Measurements from ENCODE around the gene HDAC8.

HDAC8 gene

DNA sequence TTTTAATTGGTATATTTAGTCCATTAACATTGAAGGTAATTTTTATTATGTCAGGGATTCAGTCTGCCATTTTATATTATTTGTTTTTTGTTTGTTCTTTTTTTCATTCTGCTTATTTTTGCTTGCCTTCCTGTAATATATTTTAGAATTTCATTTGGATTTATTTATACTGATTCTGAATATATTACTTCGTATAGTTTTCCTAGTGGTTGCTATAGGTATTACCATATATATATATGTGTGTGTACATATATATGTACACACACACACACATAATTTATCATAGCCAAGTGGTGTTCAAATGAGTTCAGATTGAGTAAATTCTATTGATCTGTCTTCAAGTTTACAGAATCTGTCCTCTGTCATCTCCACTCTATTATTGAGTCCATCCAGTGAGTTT lies 278.1 kb downstream of the HDAC8 start:
- peaks cover 9% of the 10 kb centered on the region for H3K27me3 Mint-ChIP-seq (ENCODE audit: low read depth, poor library complexity)
- DNase-seq: no peak
- H3K27ac Mint-ChIP-seq: no peak overlapping the region
- H3K36me3 Mint-ChIP-seq (ENCODE audit: low read depth): peaks cover 12% of the 10 kb centered on the region
- H3K9me3 Mint-ChIP-seq: peaks cover 77% of the 10 kb centered on the region
- H3K4me1 Mint-ChIP-seq: peaks cover 19% of the 10 kb centered on the region
- H3K4me3 Mint-ChIP-seq: no peak overlapping the region
- TF ChIP-seq, protein P1, sequence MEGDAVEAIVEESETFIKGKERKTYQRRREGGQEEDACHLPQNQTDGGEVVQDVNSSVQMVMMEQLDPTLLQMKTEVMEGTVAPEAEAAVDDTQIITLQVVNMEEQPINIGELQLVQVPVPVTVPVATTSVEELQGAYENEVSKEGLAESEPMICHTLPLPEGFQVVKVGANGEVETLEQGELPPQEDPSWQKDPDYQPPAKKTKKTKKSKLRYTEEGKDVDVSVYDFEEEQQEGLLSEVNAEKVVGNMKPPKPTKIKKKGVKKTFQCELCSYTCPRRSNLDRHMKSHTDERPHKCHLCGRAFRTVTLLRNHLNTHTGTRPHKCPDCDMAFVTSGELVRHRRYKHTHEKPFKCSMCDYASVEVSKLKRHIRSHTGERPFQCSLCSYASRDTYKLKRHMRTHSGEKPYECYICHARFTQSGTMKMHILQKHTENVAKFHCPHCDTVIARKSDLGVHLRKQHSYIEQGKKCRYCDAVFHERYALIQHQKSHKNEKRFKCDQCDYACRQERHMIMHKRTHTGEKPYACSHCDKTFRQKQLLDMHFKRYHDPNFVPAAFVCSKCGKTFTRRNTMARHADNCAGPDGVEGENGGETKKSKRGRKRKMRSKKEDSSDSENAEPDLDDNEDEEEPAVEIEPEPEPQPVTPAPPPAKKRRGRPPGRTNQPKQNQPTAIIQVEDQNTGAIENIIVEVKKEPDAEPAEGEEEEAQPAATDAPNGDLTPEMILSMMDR (IDR thresholded peaks at IDR 0.05): peak; percentile 27

DNA sequence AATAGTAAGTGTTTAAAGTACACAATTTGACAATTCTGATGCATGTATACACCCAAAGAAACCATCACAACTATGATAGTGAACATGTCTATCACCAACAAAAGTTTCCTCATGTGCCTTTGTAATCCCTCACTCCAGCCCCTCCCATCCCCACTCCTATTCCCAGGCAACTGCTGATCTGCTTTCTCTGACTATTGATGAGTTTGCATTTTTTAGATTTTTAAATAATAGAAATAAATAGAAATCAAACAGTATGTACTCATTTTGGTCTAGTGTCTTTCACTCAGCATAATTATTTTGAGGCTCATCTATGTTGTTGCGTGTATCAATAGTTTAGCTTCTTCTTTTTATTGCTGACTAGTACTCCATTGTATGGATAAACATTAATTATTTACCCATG lies 290.3 kb downstream of the HDAC8 start:
- Mint-ChIP-seq H3K27ac (no peak overlapping the region), H3K4me1 (peaks cover 30% of the 10 kb centered on the region), H3K4me3 (no peak overlapping the region), H3K36me3 (ENCODE audit: low read depth) (no peaks in the 10 kb centered on the region), H3K27me3 (ENCODE audit: low read depth, poor library complexity) (peaks cover 2% of the 10 kb centered on the region), H3K9me3 (peaks cover 30% of the 10 kb centered on the region)
- TF ChIP-seq, protein P1 (IDR thresholded peaks at IDR 0.05): no peak
- no peak for DNase-seq

DNA sequence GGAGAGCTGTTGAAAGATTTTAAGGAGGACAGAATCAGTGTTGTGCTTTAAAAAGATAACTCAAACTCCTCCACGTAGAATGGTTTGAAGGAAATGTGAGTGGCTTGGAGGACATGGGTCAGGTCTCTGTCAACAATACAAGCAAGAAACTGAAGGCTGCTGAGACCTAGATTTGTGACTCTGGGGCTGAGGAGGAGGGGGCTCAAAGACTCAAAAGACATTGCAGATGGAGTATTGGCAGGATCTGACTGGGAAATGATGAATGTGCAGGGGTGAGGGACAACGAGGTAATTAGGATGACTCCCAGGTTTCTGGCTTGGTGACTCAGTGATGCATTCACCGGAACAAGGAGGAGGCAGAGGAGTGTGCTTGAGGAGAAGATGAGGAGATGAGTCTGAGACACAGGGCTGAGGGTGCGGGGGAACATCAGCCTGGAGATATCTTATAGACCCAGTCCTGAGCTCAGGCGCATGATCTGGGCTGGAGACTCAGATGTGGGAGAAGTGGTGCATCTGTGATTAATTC lies 292.3 kb downstream of the HDAC8 start:
- H3K27me3 Mint-ChIP-seq (ENCODE audit: low read depth, poor library complexity): peaks cover 2% of the 10 kb centered on the region
- peaks cover 6% of the 10 kb centered on the region for H3K36me3 Mint-ChIP-seq (ENCODE audit: low read depth)
- peak overlapping the region; percentile 43 for H3K27ac Mint-ChIP-seq
- peaks cover 36% of the 10 kb centered on the region for H3K4me1 Mint-ChIP-seq
- TF ChIP-seq, protein P1 (IDR thresholded peaks at IDR 0.05): no peak
- peak overlapping the region; percentile 5 for H3K4me3 Mint-ChIP-seq
- H3K9me3 Mint-ChIP-seq: peaks cover 20% of the 10 kb centered on the region
- peak; percentile 29 for DNase-seq
